PC-9 (cell line): Measurements from ENCODE around the gene LMAN2. TPM values are rescaled to one million over a fixed set of nuclear protein-coding genes. Genes with fewer than 3 reads are reported as not detected.

Source experiments
- BruUV-seq: library from RNA; stranded (reverse); fragments of 400-500 nt; replicated peaks from 2 replicates; lab custom pipeline; 2021; lab: Mats Ljungman, UMichigan
- CTCF ChIA-PET: fragments of 300-600 bp; sonication (Branson Sonifier 250); formaldehyde crosslinking; loops from one replicate; lab custom pipeline; 2022; ENCODE audit warnings: antibody characterized with exemption; lab: Charles Lee
- POLR2A ChIA-PET: fragments of 300-600 bp; sonication (Branson Sonifier 250); formaldehyde crosslinking; loops from one replicate; lab custom pipeline; 2022; ENCODE audit warnings: antibody characterized with exemption; ENCODE audit not compliant: unreplicated experiment; lab: Charles Lee
- DNase-seq, 2 experiments: peaks; one replicate each; pipeline versions ENCODE4 v3.0.0 to v3.0.0-alpha.2; 2015 to 2022; ENCODE audit warnings: mixed read lengths in 1 of 2
- H2AFZ ChIP-seq: fragments of 200-600 bp; sonication (generic); 2 replicates; pipeline ENCODE4 v1.8.1; 2017; ENCODE audit warnings: antibody characterized with exemption
- H3F3A ChIP-seq: fragments of 200-600 bp; sonication (generic); 2 replicates; pipeline ENCODE4 v1.8.1; 2017; ENCODE audit warnings: antibody characterized with exemption, mild to moderate bottlenecking, low read depth; ENCODE audit not compliant: insufficient read depth
- H3K27ac ChIP-seq: fragments of 200-600 bp; sonication (generic); 2 replicates; pipeline ENCODE4 v1.6.1; 2016; ENCODE audit warnings: mixed run types
- H3K27me3 ChIP-seq: fragments of 200-600 bp; sonication (generic); 2 replicates; pipeline ENCODE4 v1.6.1; 2016; ENCODE audit warnings: low read depth, mixed run types; ENCODE audit not compliant: insufficient read depth
- H3K36me3 ChIP-seq: fragments of 200-600 bp; sonication (generic); 2 replicates; pipeline ENCODE4 v1.6.1; 2016; ENCODE audit warnings: low read depth, mixed run types
- H3K4me1 ChIP-seq: fragments of 200-600 bp; sonication (generic); replicated peaks from 2 replicates; pipeline ENCODE4 v1.6.1; 2016; ENCODE audit warnings: mixed run types; ENCODE audit not compliant: insufficient read depth
- H3K4me2 ChIP-seq: fragments of 200-600 bp; sonication (generic); 2 replicates; pipeline ENCODE4 v1.6.1; 2017; ENCODE audit warnings: mixed run types
- H3K4me3 ChIP-seq: fragments of 200-600 bp; sonication (generic); 2 replicates; pipeline ENCODE4 v1.6.1; 2016; ENCODE audit warnings: mixed run types
- H3K79me2 ChIP-seq: fragments of 200-600 bp; sonication (generic); 2 replicates; pipeline ENCODE4 v1.6.1; 2017; ENCODE audit warnings: low read depth, mixed run types
- H3K9me2 ChIP-seq: fragments of 200-600 bp; sonication (generic); 2 replicates; pipeline ENCODE4 v1.8.1; 2017; ENCODE audit warnings: mild to moderate bottlenecking; ENCODE audit not compliant: insufficient read depth
- H3K9me3 ChIP-seq: fragments of 200-600 bp; sonication (generic); 2 replicates; pipeline ENCODE4 v1.8.1; 2016; ENCODE audit warnings: low read depth; ENCODE audit not compliant: insufficient read depth
- H4K20me1 ChIP-seq: fragments of 200-600 bp; sonication (generic); 2 replicates; pipeline ENCODE4 v1.8.1; 2017; ENCODE audit not compliant: insufficient read depth
- CTCF ChIP-seq: fragments of 200-600 bp; sonication (generic); conservative IDR thresholded peaks from 2 replicates; pipeline ENCODE4 v1.6.1; 2017; ENCODE audit warnings: mixed run types, antibody characterized with exemption, mild to moderate bottlenecking, moderate library complexity
- EZH2 ChIP-seq: fragments of 200-600 bp; sonication (generic); IDR thresholded peaks from 2 replicates; pipeline ENCODE4 v1.8.0; 2017; ENCODE audit warnings: antibody characterized with exemption, low read depth
- intact Hi-C: fragments of 100-400 bp; cut with micrococcal nuclease; formaldehyde crosslinking; loops from one replicate; pipeline ENCODE4 v1.10.0; 2022; ENCODE audit not compliant: unreplicated experiment
- total RNA-seq: library from RNA; stranded (reverse); gene quantifications from 2 replicates; pipeline ENCODE4 v1.2.3, GENCODE V29; 2021

Gene LMAN2
- total RNA-seq, 1 experiment from 2014 or later = 153 TPM

- Histone ChIP-seq H2AFZ (no peak overlapping the region), H4K20me1 (peaks cover 17% of the 10 kb centered on the region; the same call in 1 of the 2 replicates), H3K36me3 (no peaks in the 10 kb centered on the region), H3K27ac (no peak overlapping the region), H3K4me2 (no peak overlapping the region), H3F3A (peaks cover 27% of the 10 kb centered on the region; the same call in 1 of the 2 replicates), H3K27me3 (no peaks in the 10 kb centered on the region), H3K9me3 (no peaks in the 10 kb centered on the region), H3K4me3 (no peak overlapping the region), H3K79me2 (no peaks in the 10 kb centered on the region), H3K9me2 (no peaks in the 10 kb centered on the region), H3K4me1 (peaks cover 10% of the 10 kb centered on the region; the same call in 1 of the 2 replicates)
- POLR2A ChIA-PET = interaction anchor here (0.6 kb wide), 1 partner anchor 89 kb away, joined by 4 read pairs; no protein-coding TSS in a partner anchor
- CTCF ChIA-PET = interaction anchor here (0.7 to 1.2 kb wide), 2 partner anchors 74 to 92 kb away, joined by 3 read pairs; no protein-coding TSS in a partner anchor
- no peak for DNase-seq
- intact Hi-C loops = no loop called here
- BruUV-seq = no TSS peak
- TF ChIP-seq CTCF = no peak
- no peak for TF ChIP-seq EZH2
These were observed 35.5 kb downstream of the LMAN2 start for GRCh38 chr5:177316005-177316404.

- intact Hi-C loops = no loop called here
- no TSS peak for BruUV-seq
- no peaks in the 10 kb centered on the region for H3K9me2 ChIP-seq
- no peaks in the 10 kb centered on the region for H3K36me3 ChIP-seq
- no peak overlapping the region for H2AFZ ChIP-seq
- TF ChIP-seq CTCF = no peak
- TF ChIP-seq EZH2 = no peak
- CTCF ChIA-PET = interaction anchor here (1.2 kb wide), 1 partner anchor 74 kb away, joined by 3 read pairs; no protein-coding TSS in a partner anchor
- no peak overlapping the region for H3K27ac ChIP-seq
- no peak for DNase-seq
- no peaks in the 10 kb centered on the region for H3K9me3 ChIP-seq
- POLR2A ChIA-PET = interaction anchor here (0.6 kb wide), 1 partner anchor 89 kb away, joined by 4 read pairs; no protein-coding TSS in a partner anchor
- H3K27me3 ChIP-seq = no peaks in the 10 kb centered on the region
- H3K79me2 ChIP-seq = no peaks in the 10 kb centered on the region
- H3K4me1 ChIP-seq = peaks cover 10% of the 10 kb centered on the region; the same call in 1 of the 2 replicates
- H3K4me3 ChIP-seq = no peak overlapping the region
- H4K20me1 ChIP-seq = peaks cover 17% of the 10 kb centered on the region; the same call in 1 of the 2 replicates
- H3K4me2 ChIP-seq = no peak overlapping the region
- H3F3A ChIP-seq = peaks cover 27% of the 10 kb centered on the region; the same call in 1 of the 2 replicates
These were observed 36.1 kb downstream of the LMAN2 start for GRCh38 chr5:177315411-177315810.

DNA sequence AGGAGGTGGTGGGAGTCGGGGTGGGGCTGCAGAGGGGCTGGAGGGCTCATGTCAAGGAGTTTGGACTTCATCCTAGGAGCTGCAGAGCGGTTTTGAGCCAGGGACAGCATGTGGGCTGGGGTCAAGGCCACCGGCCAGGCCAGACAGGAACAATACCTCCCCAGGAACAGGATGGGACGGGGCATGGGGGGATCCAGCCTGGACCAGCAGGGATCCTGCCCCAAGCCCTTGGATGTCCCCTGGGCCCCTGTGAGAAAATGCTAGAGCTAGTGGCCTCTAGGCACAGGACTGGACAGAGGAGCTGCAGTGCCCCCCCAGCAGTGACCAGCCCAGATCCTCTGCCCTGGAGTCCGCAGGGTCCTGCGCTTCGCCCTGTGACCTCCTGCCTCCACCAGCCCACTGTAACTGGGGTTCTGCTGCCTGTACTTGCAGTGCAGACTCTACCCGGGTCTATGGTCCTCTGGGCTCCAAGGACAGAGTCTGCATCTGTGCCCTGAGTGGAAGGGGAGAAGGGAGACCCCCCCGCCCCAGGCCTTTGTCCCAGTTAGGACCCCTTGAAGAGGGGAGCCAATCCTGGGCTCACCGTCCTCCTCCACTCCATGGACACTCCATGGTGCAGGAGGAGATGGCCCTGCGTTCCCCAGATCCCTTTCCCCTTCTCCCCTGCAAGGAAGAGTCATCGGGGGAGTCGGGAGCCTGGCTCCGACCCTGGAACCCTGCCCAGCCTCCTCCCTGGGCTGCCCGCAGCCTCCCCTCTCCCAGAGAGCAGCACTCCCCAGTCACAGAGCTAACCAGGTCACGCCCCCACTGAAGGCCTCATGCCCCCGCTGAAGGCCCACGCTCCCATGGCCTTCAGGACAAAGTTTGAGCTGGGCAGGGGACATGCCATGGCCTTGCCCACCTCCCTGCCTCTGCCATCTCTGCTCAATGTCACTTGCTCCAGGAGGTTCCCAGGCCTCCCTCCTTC lies 36.8 kb downstream of the LMAN2 start:
- intact Hi-C loops = no loop called here
- ChIA-PET POLR2A (no interaction called here), CTCF (no interaction called here)
- Histone ChIP-seq H3K36me3 (no peaks in the 10 kb centered on the region), H3K9me2 (no peaks in the 10 kb centered on the region), H3K4me3 (no peak overlapping the region), H3K27ac (no peak overlapping the region), H3K79me2 (no peaks in the 10 kb centered on the region), H3K4me2 (no peak overlapping the region), H4K20me1 (peaks cover 17% of the 10 kb centered on the region; the same call in 1 of the 2 replicates), H3K9me3 (no peaks in the 10 kb centered on the region), H3K27me3 (no peaks in the 10 kb centered on the region), H2AFZ (no peak overlapping the region), H3F3A (peaks cover 33% of the 10 kb centered on the region; the same call in 1 of the 2 replicates), H3K4me1 (peaks cover 10% of the 10 kb centered on the region; the same call in 1 of the 2 replicates)
- TF ChIP-seq EZH2 (no peak), CTCF (no peak)
- BruUV-seq = no TSS peak
- no peak for DNase-seq
